ENCODE data around the gene LRRN3. TPM values are rescaled to one million over a fixed set of nuclear protein-coding genes. Genes with fewer than 3 reads are reported as not detected.

Gene LRRN3
- total and polyA plus RNA-seq, 2 experiments from 2014 or later = 0.41 to 0.43 TPM

- Histone ChIP-seq H3K27ac (no peak overlapping the region), H3K9me3 (ENCODE audit: low read depth) (no peaks in the 10 kb centered on the region), H2AFZ (no peak overlapping the region; the same call in 1 of the 2 replicates), H3K27me3 (replicated peaks; ENCODE audit: insufficient read depth) (no peaks in the 10 kb centered on the region), H3K79me2 (ENCODE audit: insufficient read depth) (no peaks in the 10 kb centered on the region), H3K4me1 (ENCODE audit: insufficient read depth) (0 out of 2 replicates have a peak, but pooled peaks cover 5% of the 10 kb centered on the region), H3K4me3 (no peak overlapping the region), H3K9ac (no peak overlapping the region), H3K36me3 (ENCODE audit: low read depth) (no peaks in the 10 kb centered on the region), H3K9me2 (ENCODE audit: insufficient read depth) (no peaks in the 10 kb centered on the region), H3K4me2 (ENCODE audit: unreplicated experiment) (no peak overlapping the region), H4K20me1 (ENCODE audit: insufficient read depth) (no peaks in the 10 kb centered on the region), H3F3A (ENCODE audit: insufficient read depth) (no peaks in the 10 kb centered on the region)
- in situ Hi-C loops (cut with MboI) = no loop called here
- peak; percentile 55 for DNase-seq
- no peak for TF ChIP-seq EZH2phosphoT487 (IDR thresholded peaks at IDR 0.05; ENCODE audit: insufficient read depth, low read depth)
- TF ChIP-seq EZH2 (IDR thresholded peaks at IDR 0.05; ENCODE audit: insufficient read depth, poor library complexity, severe bottlenecking) = no peak
Measured at GRCh38 chr7:111045449-111045848, 45.5 kb upstream of the LRRN3 start.

- Histone ChIP-seq H3F3A (ENCODE audit: insufficient read depth) (no peaks in the 10 kb centered on the region), H4K20me1 (ENCODE audit: insufficient read depth) (no peaks in the 10 kb centered on the region), H3K36me3 (ENCODE audit: low read depth) (no peaks in the 10 kb centered on the region), H3K4me2 (ENCODE audit: unreplicated experiment) (no peak overlapping the region), H3K4me3 (no peak overlapping the region), H3K79me2 (ENCODE audit: insufficient read depth) (no peaks in the 10 kb centered on the region), H3K4me1 (ENCODE audit: insufficient read depth) (0 out of 2 replicates have a peak, but pooled peaks cover 5% of the 10 kb centered on the region), H3K27ac (no peak overlapping the region), H3K9me3 (ENCODE audit: low read depth) (no peaks in the 10 kb centered on the region), H3K9ac (no peak overlapping the region), H2AFZ (no peak overlapping the region), H3K9me2 (ENCODE audit: insufficient read depth) (no peaks in the 10 kb centered on the region), H3K27me3 (replicated peaks; ENCODE audit: insufficient read depth) (no peaks in the 10 kb centered on the region)
- DNase-seq = no peak
- TF ChIP-seq EZH2phosphoT487 (IDR thresholded peaks at IDR 0.05; ENCODE audit: insufficient read depth, low read depth) (no peak), EZH2 (IDR thresholded peaks at IDR 0.05; ENCODE audit: insufficient read depth, poor library complexity, severe bottlenecking) (no peak)
- in situ Hi-C loops (cut with MboI) = no loop called here
- WGBS, 2 experiments (ENCODE audit: low coverage in 1 of 2, low lambda C conversion rate in 2 of 2, missing lambda C conversion rate in 2 of 2) = 93% methylated on average over 4 of the region's 4 CpGs
Measured at GRCh38 chr7:111047595-111047994, 43.3 kb upstream of the LRRN3 start.

GRCh38 chr7:111049971-111050680 lies 40.8 kb upstream of the LRRN3 start:
- Histone ChIP-seq H3K4me1 (ENCODE audit: insufficient read depth) (0 out of 2 replicates have a peak, but pooled peaks cover 5% of the 10 kb centered on the region), H3F3A (ENCODE audit: insufficient read depth) (no peaks in the 10 kb centered on the region), H3K36me3 (ENCODE audit: low read depth) (no peaks in the 10 kb centered on the region), H3K4me2 (ENCODE audit: unreplicated experiment) (no peak overlapping the region), H3K4me3 (no peak overlapping the region), H3K27ac (no peak overlapping the region), H3K79me2 (ENCODE audit: insufficient read depth) (no peaks in the 10 kb centered on the region), H3K27me3 (replicated peaks; ENCODE audit: insufficient read depth) (no peaks in the 10 kb centered on the region), H3K9ac (no peak overlapping the region), H3K9me2 (ENCODE audit: insufficient read depth) (no peaks in the 10 kb centered on the region), H4K20me1 (ENCODE audit: insufficient read depth) (no peaks in the 10 kb centered on the region), H2AFZ (no peak overlapping the region), H3K9me3 (ENCODE audit: low read depth) (no peaks in the 10 kb centered on the region)
- in situ Hi-C loops (cut with MboI) = no loop called here
- no peak for TF ChIP-seq EZH2phosphoT487 (IDR thresholded peaks at IDR 0.05; ENCODE audit: insufficient read depth, low read depth)
- no peak for TF ChIP-seq EZH2 (IDR thresholded peaks at IDR 0.05; ENCODE audit: insufficient read depth, poor library complexity, severe bottlenecking)
- WGBS, 2 experiments (ENCODE audit: low coverage in 1 of 2, low lambda C conversion rate in 2 of 2, missing lambda C conversion rate in 2 of 2) = 69 to 74% methylated on average over 7 of the region's 7 CpGs
- DNase-seq = no peak

GRCh38 chr7:111050875-111051416 lies 40.0 kb upstream of the LRRN3 start:
- Histone ChIP-seq H3F3A (ENCODE audit: insufficient read depth) (no peaks in the 10 kb centered on the region), H3K27me3 (replicated peaks; ENCODE audit: insufficient read depth) (no peaks in the 10 kb centered on the region), H3K9me2 (ENCODE audit: insufficient read depth) (no peaks in the 10 kb centered on the region), H2AFZ (no peak overlapping the region), H3K27ac (no peak overlapping the region), H3K4me1 (ENCODE audit: insufficient read depth) (no peaks in the 10 kb centered on the region), H3K4me3 (no peak overlapping the region), H4K20me1 (ENCODE audit: insufficient read depth) (no peaks in the 10 kb centered on the region), H3K4me2 (ENCODE audit: unreplicated experiment) (no peak overlapping the region), H3K9me3 (ENCODE audit: low read depth) (no peaks in the 10 kb centered on the region), H3K36me3 (ENCODE audit: low read depth) (no peaks in the 10 kb centered on the region), H3K79me2 (ENCODE audit: insufficient read depth) (no peaks in the 10 kb centered on the region), H3K9ac (no peak overlapping the region)
- no peak for DNase-seq
- no peak for TF ChIP-seq EZH2 (IDR thresholded peaks at IDR 0.05; ENCODE audit: insufficient read depth, poor library complexity, severe bottlenecking)
- no peak for TF ChIP-seq EZH2phosphoT487 (IDR thresholded peaks at IDR 0.05; ENCODE audit: insufficient read depth, low read depth)
- in situ Hi-C loops (cut with MboI) = no loop called here
- WGBS, 2 experiments (ENCODE audit: low coverage in 1 of 2, low lambda C conversion rate in 2 of 2, missing lambda C conversion rate in 2 of 2) = 82 to 88% methylated on average over 2 of the region's 2 CpGs

Data from GM23248 (cell line).